NOMO-1 treated with DMSO at 0.1 percent for 48 hours (cell line): ENCODE results near the gene TNN.
A peak's percentile ranks its signal among the peaks of the same experiment; 100 is the strongest.
"Not testable (repeated sequence)": the region's sequence is repeated elsewhere in the genome, so short reads cannot be mapped to it uniquely, and the experiment has no call there.

Source experiments
- DNase-seq: peaks from one replicate; lab custom pipeline; 2025; ENCODE audit not compliant: unreplicated experiment; lab: John Stamatoyannopoulos, UW

The TNN gene, protein sequence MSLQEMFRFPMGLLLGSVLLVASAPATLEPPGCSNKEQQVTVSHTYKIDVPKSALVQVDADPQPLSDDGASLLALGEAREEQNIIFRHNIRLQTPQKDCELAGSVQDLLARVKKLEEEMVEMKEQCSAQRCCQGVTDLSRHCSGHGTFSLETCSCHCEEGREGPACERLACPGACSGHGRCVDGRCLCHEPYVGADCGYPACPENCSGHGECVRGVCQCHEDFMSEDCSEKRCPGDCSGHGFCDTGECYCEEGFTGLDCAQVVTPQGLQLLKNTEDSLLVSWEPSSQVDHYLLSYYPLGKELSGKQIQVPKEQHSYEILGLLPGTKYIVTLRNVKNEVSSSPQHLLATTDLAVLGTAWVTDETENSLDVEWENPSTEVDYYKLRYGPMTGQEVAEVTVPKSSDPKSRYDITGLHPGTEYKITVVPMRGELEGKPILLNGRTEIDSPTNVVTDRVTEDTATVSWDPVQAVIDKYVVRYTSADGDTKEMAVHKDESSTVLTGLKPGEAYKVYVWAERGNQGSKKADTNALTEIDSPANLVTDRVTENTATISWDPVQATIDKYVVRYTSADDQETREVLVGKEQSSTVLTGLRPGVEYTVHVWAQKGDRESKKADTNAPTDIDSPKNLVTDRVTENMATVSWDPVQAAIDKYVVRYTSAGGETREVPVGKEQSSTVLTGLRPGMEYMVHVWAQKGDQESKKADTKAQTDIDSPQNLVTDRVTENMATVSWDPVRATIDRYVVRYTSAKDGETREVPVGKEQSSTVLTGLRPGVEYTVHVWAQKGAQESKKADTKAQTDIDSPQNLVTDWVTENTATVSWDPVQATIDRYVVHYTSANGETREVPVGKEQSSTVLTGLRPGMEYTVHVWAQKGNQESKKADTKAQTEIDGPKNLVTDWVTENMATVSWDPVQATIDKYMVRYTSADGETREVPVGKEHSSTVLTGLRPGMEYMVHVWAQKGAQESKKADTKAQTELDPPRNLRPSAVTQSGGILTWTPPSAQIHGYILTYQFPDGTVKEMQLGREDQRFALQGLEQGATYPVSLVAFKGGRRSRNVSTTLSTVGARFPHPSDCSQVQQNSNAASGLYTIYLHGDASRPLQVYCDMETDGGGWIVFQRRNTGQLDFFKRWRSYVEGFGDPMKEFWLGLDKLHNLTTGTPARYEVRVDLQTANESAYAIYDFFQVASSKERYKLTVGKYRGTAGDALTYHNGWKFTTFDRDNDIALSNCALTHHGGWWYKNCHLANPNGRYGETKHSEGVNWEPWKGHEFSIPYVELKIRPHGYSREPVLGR (N-terminal part only)

DNA sequence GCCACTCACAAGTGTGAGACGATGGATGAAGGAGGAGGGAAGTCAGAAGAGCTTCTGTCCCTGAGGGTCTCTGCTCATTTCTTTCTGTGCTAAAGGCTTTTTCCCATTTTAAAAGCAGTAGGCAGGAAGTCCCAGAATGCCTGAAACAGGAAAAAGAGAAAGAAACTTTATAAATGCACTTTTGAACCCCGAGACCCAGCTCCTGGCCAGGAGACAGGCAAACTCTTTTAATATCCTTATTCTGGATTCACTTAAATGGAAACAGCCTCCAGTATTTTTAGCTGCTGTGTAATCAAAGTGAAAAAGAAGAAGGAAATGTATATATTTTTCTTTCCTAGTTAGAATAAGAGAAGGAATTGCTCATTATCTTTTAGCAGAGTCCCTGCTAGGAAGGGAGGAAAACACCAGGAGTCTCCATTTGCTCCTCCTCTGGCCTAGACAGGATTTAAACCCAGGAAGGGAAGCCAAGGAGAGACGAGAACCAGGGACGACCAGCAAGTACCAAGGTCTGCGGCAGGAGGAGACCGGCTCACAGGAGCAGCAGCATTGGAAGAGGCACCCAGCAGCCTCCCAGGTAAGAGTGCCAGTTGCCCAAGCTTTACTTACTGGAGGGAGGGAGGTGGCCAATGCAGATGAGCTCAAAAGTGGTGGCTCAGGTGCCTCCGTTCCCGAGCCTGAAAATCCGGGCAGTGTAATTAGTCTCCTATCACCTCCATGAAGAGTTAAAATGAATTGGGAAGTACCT is at the start of gene TNN:
TNN (plus strand) TSS at position 472 of the 745 bp plus-strand sequence. CDS start 9,586 bp downstream, outside the sequence.
- DNase-seq = no peak

DNA sequence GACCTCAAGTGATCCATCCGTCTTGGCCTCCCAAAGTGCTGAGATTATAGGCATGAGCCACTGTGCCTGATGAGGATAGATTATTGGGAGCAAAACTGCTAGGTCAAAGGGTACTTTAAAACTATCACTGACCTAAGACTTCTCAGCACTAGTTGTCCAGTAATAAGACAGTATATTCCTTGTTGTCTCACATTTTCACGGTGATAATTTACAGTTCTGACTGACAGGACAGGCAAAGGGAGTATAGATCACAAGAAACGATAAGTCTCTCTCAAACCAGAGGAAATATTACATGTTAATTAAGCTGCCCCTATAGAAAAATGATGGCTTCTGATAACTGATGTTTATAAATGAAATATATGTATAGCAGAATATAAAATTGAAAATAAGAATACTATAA is 48.1 kb upstream of the TNN start:
- DNase-seq = no peak

DNA sequence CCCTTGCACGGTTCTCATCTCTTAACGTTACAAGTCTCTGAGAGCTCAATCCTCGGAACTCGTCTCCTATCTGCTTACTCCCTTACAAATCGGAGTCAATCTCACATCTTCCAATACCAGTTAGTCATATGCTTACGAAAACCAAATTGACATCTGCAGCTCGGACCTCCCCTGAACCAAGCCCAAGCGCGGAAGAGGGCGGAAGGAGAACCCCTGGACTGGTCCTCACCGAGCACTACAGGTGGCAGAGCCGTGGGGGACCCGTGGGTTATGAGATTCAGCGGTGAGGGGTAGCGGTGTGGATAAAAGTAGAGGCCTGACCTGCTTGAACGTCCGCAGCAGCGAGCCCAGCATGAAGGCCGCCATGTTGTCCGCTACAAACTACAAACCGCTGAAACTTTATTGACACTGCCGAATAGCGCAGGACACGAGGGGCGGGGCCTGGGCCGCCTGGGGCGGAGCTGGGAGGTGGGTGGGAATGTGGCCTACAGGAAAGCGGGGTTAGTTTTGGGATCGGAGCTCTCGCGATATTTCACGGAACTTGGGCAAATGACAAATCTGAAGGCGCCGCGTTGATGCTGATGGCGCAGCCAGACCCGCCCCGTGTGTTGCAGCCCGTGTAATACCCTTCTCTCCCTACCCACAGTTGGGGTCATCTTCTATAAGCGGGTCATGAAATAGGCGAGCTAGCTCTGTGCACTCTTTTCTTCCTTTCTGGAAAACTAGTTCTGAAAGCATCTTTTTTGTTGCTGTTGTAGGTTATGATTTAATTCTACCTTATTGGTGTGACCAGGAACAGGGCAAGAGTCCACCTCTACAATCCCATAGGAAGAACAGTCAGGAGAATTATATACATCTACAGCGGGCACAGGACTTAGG is 44.4 kb upstream of the TNN start, which contains the start of gene MRPS14:
MRPS14 (minus strand) TSS at position 383 of the 879 bp plus-strand sequence; CDS start at position 366, 17 bp downstream.
- DNase-seq = peak; percentile 97

DNA sequence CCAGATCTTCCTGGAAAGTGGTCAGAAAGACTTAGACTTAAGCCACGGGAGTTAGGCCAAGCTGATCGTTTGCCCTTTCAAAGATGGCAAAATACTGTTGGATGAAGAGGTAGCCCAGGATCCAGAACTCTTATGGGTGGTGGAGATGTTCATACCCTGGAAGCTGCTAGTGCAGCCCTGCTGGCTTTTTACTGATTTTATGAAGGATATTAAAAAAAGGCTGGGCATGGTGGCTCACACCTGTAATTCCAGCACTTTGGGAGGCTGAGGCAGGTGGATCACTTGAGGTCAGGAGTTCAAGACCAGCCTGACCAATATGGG is 43.8 kb upstream of the TNN start:
- DNase-seq = not testable (repeated sequence)

DNA sequence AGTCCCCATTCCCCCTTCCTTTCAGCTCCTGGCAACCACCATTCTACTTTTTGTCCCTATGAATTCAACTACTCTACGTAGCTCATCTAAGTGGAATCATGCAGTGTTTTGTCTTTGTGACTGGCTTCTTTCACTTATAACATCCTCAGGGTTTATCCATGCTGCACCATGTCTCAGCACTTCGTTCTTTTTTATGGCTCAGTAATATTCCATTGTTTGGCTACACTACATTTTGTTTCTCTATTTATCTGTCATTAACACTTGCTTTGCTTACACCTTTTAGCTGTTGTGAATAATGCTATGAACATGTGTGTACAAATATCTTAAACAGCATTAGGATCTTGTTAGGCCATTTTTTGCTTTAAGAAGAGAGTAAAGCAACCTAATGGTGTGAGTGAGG is 42.9 kb upstream of the TNN start:
- no peak for DNase-seq

DNA sequence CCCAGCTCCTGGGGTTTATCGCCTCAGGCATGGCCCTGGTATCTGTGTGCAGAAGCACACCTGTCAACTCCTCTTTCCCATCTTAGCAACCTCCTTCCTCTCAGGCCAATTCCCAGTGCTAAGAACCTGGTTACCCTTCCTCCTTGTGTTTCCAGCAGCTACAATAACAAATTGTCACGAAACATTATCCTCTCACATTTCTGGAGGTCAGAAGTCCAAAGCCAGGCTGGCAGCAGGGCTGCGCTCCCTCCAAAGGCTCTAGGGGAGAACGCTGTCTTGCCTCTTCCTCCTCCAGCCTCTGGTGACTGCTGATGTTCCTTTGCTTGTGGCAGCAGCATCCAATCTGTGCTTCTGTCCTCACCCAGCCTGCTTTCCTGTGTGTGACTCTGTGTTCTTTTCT is 33.7 kb upstream of the TNN start:
- no peak for DNase-seq

DNA sequence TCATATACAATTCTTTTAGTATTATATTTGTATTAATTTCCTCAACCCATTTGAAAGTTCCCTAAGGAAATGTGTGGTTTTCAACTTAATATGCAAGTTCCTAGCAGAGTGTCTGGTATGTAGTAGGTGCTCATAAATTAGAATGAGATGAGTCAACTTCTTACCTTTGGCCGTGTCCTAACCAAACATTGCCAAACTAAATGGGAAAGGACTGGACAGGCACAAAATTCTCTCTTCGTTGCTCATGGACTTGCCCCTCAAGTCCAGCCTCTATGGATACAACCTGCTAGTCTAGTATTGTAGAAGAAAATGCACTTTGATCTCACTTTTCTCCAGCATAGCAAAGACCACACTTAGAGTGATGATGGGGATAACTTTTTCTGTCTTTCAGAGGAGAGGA is 32.9 kb upstream of the TNN start:
- DNase-seq = no peak

DNA sequence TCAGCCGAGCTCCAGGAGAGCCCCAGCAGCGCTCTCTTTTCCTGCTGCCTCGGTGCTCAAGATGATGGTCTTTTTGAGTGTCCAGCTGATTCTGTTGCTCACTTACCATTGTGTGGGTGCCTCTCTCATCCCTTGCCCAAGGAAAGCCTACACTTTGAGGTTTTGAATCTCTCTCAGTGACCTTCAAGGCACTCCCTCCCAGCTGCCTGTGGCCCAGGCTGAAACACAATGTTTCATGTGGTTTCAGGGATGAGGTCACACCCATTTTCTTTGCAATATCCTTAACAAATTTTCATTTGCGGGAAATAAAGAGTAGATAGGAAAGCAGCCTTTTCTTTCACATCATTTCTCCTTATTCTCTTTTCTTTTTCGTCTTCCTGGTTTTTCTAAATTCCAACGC is 31.8 kb upstream of the TNN start:
- no peak for DNase-seq

DNA sequence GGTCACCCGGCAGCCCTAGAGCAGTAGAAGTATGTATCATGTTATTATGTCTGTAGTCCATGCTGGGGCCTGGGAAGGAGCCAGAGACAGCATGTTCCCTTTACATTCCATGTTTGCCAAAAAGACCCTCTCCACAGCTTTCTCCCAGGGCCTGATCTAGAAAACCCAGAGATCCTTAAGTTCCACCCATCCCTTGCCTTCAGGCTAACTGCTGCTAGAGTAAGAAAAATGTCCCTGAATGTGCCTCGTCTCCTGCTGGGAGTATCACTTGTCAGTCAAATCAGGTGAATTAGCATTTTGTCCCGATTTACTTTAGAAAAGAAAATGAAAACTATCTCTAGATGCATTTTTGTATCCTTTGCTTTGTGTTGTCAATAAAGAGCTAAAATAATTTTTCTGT is 31.2 kb upstream of the TNN start:
- no peak for DNase-seq

DNA sequence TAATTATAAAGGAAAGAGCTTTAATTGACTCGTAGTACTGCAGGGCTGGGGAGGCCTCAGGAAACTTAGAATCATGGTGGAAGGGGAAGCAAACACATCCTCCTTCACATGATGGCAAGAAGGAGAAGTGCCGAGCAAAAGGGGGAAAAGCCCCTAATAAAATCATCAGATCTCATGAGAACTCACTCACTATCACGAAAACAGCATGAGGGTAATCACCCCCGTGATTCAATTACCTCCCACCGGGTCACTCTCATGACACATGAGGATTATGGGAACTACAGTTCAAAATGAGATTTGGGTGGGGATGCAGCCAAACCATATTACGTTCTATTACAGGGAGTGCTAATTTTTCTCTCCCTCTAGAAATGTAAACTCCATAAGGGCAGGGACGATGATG is 30.2 kb upstream of the TNN start:
- DNase-seq = no peak

DNA sequence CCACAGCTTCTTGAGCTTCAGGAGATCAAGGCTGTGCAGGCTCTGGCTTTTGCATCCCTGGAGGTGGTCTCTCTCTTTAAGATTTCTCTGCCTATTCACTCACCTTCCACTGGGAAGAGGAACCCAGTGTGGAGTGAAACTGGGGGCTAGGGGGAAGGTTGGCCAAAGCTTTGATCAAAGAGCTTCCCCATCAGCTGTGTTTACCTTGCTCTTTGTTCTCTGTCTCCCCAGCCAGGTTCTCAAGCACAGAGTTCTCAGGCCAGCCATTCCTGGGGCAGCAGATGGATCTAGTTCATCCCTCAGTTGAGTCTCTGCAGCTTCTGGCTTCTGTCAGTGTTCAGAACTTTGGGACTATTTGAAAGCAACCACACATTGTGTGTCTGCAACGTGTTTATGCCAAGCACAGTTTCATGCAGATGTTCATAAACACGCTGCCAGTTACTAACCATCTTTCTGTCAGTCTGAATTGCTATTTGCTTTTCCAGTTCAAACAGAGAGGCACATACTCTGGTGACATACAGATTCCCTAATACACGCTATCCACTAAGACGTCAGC is 27.2 kb upstream of the TNN start:
- no peak for DNase-seq

DNA sequence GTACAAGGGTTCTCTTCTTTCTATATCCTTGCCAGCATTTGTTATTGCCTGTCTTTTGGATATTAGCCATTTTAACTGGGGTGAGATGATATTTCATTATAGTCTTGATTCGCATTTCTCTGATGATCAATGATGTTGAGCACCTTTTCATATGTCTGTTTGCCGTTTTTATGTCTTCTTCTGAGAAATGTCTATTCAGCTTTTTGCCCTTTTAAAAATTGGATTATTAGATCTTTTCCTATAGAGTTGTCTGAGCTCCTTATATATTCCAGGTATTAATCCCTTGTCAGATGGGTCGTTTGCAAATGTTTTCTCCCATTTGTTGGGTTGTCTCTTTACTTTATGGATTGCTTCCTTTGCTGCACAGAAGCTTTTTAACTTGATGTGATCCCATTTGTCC is 25.0 kb upstream of the TNN start:
- DNase-seq = no peak

DNA sequence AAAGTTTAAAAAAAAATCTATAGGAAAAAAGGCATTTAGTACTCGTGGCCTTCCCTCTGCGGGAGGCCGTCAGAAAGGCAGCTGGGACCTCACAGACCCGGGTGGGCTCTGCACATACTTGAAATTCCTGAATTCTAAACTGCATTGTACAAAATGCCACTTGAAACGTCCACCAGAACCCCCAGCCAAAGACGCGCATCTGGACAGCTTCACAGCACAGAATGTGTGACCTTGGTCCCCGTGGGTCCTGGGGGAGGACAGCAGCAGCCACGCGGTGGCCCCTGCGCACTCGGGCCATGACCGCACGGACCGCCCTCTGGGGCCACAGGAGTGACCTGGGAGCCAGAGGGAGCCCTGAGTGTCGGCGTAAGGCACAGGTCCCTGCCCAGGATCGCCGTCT is 23.8 kb upstream of the TNN start:
- no peak for DNase-seq

DNA sequence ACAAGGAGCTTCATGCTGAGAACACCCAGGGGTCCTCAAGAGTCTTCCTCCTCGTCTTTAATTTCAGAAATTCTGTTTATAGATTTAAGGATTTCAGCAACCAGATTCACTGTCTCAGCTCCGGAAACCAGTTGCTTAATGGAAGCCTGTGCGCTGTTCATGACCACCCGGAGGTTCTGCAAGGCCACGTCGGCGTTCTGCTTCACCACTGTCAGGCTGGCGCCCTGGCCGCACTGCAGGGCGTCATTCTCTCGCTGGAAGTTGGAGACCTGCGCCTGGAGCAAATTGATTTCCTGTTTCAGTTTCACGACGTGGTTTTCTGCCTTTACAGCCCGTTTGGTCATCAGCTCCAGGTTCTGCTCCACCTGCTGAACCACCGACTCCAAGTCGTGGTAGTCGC is 23.0 kb upstream of the TNN start:
- peak; percentile 91 for DNase-seq

DNA sequence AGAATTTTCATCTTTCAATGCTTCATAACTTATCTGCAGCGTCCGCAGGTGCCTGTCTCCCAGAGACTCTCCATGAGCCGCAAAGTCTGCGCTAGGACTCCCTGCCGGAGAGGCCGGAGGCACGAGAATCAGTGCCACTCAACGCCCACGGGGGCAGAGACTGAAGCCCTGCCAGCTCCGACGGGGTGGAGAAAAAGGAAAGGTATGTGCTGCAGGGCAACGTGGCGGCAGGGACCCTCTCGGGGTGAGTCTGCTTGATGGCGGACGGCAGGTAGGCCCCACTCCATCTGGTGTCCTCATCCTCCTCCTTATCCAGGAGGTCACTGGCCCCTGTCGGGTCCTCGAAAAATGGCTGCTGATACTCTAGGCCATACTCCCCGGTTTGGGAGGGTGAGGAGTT is 22.5 kb upstream of the TNN start:
- DNase-seq = no peak

DNA sequence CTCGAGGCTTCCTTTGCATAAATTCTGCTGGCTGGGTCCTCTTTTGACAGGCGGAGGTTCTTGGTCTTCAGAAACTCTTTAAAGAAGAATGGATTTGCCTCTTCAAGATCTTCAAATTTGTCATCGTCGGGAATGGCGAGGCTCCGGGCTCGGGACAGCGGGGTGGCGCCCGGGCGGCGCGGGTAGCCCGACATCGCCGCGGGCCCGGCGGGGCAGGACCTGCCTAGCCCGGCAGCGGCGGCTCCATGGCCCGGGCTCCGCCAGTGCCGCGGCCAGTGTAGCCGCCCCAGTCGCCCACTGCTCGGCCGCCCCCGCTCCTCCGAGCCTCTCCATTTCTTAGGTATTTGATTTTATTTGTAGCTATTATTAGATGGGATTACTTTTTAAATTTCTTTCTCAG is 22.1 kb upstream of the TNN start:
- no peak for DNase-seq

DNA sequence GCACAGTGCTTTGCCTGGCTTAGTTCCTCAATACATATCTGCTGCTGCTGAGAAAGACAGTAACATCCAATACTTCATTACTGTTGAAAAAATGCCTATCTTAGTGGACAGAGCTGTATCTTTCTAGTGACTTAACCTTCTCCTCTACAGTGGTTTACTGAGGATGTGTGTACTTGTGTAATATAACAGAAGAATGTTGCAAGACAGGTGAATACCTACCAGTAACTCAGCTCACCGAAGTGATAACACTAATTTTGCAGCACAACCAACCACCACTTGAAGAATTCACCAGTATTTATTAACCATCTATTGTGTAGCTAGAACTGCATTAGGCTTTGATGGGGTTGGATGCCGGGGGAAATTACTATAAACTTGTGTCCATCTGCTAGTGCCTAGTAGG is 16.6 kb upstream of the TNN start:
- no peak for DNase-seq

DNA sequence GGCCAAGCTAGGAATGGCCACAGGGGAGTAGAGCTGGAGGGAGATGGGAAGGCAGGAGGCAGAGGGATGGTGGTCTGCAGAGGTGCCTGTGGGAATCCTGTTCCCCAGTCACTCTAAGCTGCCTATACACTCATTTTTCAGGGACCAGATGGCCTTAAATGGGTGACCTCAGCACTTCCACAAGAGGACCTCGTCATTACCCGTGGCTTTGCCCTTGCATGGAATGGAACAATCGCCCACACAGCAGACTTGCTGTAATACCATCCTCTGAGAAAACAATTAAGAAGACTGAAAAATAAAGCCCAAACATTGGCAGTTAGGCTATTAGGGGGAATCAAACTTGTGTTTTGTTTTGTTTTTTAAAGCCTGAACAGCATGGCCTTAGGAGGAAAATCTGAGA is 12.9 kb upstream of the TNN start:
- no peak for DNase-seq

DNA sequence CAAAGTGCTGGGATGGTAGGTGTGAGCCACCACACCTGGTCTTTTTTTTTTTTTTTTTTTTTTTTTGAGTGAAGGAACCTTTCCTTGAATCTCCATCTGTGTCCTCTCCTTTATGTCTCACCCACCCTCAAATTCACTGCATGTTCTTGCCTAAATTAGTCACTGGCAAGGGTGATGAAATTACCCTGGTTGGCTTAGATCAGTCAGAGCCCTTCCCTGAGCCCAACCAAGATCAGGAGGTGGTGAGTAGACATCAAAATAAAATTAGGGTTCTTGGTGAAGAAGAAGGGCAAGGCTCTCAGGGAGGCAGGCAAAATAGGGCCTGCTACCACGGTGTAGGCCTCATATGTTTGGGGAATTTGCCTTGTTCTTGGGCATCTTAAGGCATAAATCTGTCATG is 5.3 kb upstream of the TNN start:
- DNase-seq = no peak
